Erythroblast (primary cell): ENCODE data around the gene TAPBP.

Experiments
- GATA1 ChIP-seq: IDR thresholded peaks from 2 replicates; pipeline ENCODE4 v1.6.1; 2011; ENCODE audit warnings: low read depth, mild to moderate bottlenecking, control low read depth, low read length, moderate library complexity
- POLR2A ChIP-seq: IDR thresholded peaks from 2 replicates; pipeline ENCODE4 v1.6.1; 2011; ENCODE audit warnings: mild to moderate bottlenecking, low read length

- TF ChIP-seq POLR2A (no peak), GATA1 (no peak)
These were observed 25.3 kb upstream of the TAPBP start for GRCh38 chr6:33339193-33339592.
